Measurements from ENCODE around the gene RIPK1.

DNA sequence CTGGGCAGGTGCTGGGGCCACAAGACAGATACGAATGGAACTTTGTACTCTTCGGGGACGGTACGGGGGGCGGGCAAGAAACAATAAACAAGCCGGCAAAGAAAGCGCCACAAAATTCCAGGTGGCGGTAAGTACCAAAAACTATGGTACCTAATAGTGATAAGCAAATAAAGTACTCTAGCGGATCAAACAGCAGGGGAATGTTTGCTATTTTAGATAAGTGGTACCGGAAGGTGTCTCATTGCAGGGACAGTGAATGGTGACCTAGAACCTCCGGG, 15.1 kb upstream of the RIPK1 start:
- TF ChIP-seq GATA2 (IDR thresholded peaks at IDR 0.05; ENCODE audit: low read depth, low read length): no peak
- TF ChIP-seq GATA3 (IDR thresholded peaks at IDR 0.05; ENCODE audit: low read depth, low read length): no peak
